ENCODE measurements around the gene IFT80. TPM values are rescaled to one million over a fixed set of nuclear protein-coding genes. Genes with fewer than 3 reads are reported as not detected.

IFT80 gene
- total and polyA plus RNA-seq, 2 experiments from 2014 or later: 13.5 to 43.3 TPM

DNA sequence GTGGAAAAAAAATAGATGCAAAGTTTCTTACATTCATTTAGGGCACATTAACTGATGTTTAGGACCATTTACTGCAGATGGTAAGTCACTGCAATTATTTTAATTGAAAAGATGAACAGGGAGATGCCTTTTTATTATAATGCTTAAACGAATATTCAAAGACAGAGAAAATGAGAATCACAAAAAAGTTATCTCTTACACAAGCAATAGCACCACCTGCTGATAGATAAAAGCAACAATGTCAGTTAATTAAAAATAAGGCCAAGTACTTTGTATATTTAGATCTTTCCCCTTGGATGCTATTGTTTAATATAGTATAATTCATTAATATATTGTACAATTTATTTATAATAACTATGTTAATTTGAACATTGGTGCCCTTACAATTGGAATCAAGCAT is 55.9 kb downstream of the IFT80 start:
- no peaks in the 10 kb centered on the region for H3K4me1 ChIP-seq (ENCODE audit: insufficient read depth)
- no peak overlapping the region for H3K4me3 ChIP-seq
- DNase-seq (ENCODE audit: low spot score): peak; percentile 14
- H3K9me2 ChIP-seq (replicated peaks; ENCODE audit: insufficient read depth): no peaks in the 10 kb centered on the region
- H3K4me2 ChIP-seq: no peak overlapping the region
- H3K9me3 ChIP-seq (ENCODE audit: low read depth): peaks cover 4% of the 10 kb centered on the region
- TF ChIP-seq, protein P1, sequence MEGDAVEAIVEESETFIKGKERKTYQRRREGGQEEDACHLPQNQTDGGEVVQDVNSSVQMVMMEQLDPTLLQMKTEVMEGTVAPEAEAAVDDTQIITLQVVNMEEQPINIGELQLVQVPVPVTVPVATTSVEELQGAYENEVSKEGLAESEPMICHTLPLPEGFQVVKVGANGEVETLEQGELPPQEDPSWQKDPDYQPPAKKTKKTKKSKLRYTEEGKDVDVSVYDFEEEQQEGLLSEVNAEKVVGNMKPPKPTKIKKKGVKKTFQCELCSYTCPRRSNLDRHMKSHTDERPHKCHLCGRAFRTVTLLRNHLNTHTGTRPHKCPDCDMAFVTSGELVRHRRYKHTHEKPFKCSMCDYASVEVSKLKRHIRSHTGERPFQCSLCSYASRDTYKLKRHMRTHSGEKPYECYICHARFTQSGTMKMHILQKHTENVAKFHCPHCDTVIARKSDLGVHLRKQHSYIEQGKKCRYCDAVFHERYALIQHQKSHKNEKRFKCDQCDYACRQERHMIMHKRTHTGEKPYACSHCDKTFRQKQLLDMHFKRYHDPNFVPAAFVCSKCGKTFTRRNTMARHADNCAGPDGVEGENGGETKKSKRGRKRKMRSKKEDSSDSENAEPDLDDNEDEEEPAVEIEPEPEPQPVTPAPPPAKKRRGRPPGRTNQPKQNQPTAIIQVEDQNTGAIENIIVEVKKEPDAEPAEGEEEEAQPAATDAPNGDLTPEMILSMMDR (IDR thresholded peaks at IDR 0.05; ENCODE audit: poor library complexity): peak; percentile 64
- TF ChIP-seq EZH2 (IDR thresholded peaks at IDR 0.05; ENCODE audit: borderline replicate concordance) (no peak), EZH2phosphoT487 (IDR thresholded peaks at IDR 0.05; ENCODE audit: low read depth, severe bottlenecking, unreplicated experiment) (no peak)
- H3K27ac ChIP-seq: no peak overlapping the region
- WGBS (ENCODE audit: low lambda C conversion rate, missing lambda C conversion rate): 71% methylated on average over 1 of the region's 1 CpG
- H3K27me3 ChIP-seq: no peaks in the 10 kb centered on the region
- no peaks in the 10 kb centered on the region for H3K36me3 ChIP-seq (replicated peaks; ENCODE audit: insufficient read depth, low read depth)
- no peaks in the 10 kb centered on the region for H4K20me1 ChIP-seq (ENCODE audit: insufficient read depth, poor library complexity, severe bottlenecking)
- H3K79me2 ChIP-seq: no peaks in the 10 kb centered on the region
- H2AFZ ChIP-seq: no peak overlapping the region

DNA sequence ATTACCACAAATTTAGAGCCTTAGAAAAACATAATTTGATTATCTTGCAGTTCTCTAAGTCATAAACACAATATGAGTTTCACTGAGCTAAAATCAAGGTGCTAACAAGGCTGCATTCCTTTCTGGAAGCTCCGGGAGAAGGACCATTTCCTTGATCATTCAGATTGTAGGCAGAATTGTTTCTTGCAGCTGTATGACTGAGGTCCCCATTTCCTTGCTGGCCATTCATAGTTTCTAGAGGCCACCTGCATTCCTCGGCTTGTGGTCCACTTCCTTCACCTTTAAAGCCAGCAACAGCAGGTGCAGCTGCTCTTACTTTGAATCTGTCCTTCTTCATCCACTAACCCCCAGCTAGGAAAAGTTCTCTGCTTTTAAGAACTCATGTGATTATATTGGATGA is 58.7 kb downstream of the IFT80 start:
- Histone ChIP-seq H3K9me3 (ENCODE audit: low read depth) (peaks cover 10% of the 10 kb centered on the region), H3K27ac (no peak overlapping the region), H3K36me3 (replicated peaks; ENCODE audit: insufficient read depth, low read depth) (no peaks in the 10 kb centered on the region), H3K79me2 (no peaks in the 10 kb centered on the region), H4K20me1 (ENCODE audit: insufficient read depth, poor library complexity, severe bottlenecking) (no peaks in the 10 kb centered on the region), H3K9me2 (replicated peaks; ENCODE audit: insufficient read depth) (no peaks in the 10 kb centered on the region), H3K4me1 (ENCODE audit: insufficient read depth) (no peaks in the 10 kb centered on the region), H3K4me3 (no peak overlapping the region), H2AFZ (no peak overlapping the region), H3K27me3 (no peaks in the 10 kb centered on the region), H3K4me2 (no peak overlapping the region)
- TF ChIP-seq, protein P1 (IDR thresholded peaks at IDR 0.05; ENCODE audit: poor library complexity): no peak
- TF ChIP-seq EZH2phosphoT487 (IDR thresholded peaks at IDR 0.05; ENCODE audit: low read depth, severe bottlenecking, unreplicated experiment): no peak
- TF ChIP-seq EZH2 (IDR thresholded peaks at IDR 0.05; ENCODE audit: borderline replicate concordance): no peak
- DNase-seq (ENCODE audit: low spot score): no peak
- WGBS (ENCODE audit: low lambda C conversion rate, missing lambda C conversion rate): 71% methylated on average over 2 of the region's 2 CpGs

DNA sequence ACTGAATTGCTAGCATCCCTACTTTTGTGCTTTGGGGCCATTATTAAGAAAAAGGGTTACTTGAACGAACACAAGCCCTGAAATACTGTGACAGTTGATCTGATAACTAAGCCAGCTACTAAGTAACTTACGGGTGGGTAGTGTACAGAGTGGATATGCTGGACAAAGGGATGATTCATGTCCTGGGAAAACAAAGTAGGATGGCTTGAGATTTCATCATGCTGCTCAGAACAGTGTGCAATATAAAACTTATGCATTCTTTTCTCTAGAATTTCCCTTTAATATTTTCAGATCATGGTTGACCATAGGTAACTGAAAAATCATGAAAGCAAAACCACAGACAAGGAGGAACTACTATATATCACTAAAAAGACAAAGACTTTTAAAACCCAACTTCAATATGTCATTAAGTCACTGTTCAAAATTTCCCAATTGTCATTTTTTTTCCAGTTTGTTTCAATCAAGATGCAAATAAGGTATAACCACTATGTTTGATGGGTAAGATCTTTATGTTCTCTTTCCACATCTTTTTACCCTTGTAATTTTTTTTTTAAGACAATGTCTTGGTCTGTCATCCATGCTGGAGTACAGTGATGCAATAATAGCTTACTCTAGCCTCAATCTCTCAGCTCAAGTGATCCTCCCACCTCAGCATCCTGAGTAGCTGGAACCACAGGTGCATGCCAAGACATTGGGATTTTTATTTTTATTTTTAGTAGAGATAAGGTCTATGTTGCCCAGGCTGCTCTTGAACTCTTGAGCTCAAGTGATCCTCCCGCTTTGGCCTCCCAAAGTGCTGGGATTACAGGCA is 67.7 kb downstream of the IFT80 start:
- TF ChIP-seq EZH2phosphoT487 (IDR thresholded peaks at IDR 0.05; ENCODE audit: low read depth, severe bottlenecking, unreplicated experiment): no peak
- TF ChIP-seq, protein P1 (IDR thresholded peaks at IDR 0.05; ENCODE audit: poor library complexity): no peak
- no peak for TF ChIP-seq EZH2 (IDR thresholded peaks at IDR 0.05; ENCODE audit: borderline replicate concordance)
- H4K20me1 ChIP-seq (ENCODE audit: insufficient read depth, poor library complexity, severe bottlenecking): no peaks in the 10 kb centered on the region
- H3K27me3 ChIP-seq: no peaks in the 10 kb centered on the region
- no peaks in the 10 kb centered on the region for H3K9me3 ChIP-seq (ENCODE audit: low read depth)
- H3K4me2 ChIP-seq: no peak overlapping the region
- H3K4me1 ChIP-seq (ENCODE audit: insufficient read depth): no peaks in the 10 kb centered on the region
- 45% methylated on average over 3 of the region's 3 CpGs for WGBS (ENCODE audit: low lambda C conversion rate, missing lambda C conversion rate)
- H3K36me3 ChIP-seq (replicated peaks; ENCODE audit: insufficient read depth, low read depth): no peaks in the 10 kb centered on the region
- no peak overlapping the region for H2AFZ ChIP-seq
- peak; percentile 21 for DNase-seq (ENCODE audit: low spot score)
- no peaks in the 10 kb centered on the region for H3K79me2 ChIP-seq
- no peaks in the 10 kb centered on the region for H3K9me2 ChIP-seq (replicated peaks; ENCODE audit: insufficient read depth)
- no peak overlapping the region for H3K4me3 ChIP-seq
- H3K27ac ChIP-seq: no peak overlapping the region
